GM12872 (cell line): ENCODE results near the gene CYP26B1.

Experiments used
- TF ChIP-seq, protein P1 (sequence below): IDR thresholded peaks from 3 replicates; pipeline ENCODE4 v1.5.1; 2011; ENCODE audit warnings: low read depth, mild to moderate bottlenecking, low read length, moderate library complexity; ENCODE audit not compliant: insufficient read depth

The CYP26B1 gene

DNA sequence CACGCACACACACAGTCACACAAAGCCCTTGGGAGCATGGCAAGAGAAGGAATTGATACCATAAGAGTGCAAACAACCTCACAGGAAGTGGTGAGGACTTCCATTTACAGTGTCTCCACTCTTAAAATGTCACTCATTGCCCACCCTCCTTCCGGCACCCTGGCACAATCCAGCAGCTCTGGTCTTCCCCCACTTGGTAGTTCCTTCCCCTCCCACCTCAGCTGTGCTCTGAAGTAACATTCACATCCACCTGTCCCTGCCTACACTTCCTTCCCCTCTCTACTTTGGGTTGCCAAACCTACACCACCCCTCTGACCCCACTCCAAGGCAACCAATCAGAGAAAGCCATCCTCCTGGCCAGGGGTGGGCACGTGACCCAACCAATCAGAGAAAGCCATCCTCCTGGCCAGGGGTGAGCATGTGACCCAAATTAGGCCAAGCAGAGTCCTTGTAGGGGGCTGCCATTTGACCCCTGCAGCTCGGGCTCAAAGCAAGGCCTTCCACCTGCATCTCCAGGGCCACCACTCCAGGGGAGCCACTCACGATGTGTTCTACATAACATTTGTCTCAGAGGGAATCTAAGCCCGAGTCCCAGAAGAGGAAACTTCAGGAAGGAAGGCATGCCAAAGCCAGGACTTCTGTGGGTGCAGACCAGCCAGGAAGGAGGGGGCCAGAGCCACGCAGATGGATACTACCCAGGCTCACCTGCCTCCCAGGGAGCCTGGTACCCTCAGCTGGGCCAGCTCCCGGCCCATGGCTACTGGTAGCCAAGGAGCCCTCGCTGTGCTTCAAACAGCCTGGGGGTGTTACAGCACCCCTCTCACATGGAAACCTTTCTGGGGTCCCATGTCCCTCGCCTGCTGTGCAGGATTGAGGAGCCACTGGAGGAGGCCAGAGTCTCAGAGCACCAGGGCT is 21.2 kb downstream of the CYP26B1 start:
- TF ChIP-seq, protein P1, sequence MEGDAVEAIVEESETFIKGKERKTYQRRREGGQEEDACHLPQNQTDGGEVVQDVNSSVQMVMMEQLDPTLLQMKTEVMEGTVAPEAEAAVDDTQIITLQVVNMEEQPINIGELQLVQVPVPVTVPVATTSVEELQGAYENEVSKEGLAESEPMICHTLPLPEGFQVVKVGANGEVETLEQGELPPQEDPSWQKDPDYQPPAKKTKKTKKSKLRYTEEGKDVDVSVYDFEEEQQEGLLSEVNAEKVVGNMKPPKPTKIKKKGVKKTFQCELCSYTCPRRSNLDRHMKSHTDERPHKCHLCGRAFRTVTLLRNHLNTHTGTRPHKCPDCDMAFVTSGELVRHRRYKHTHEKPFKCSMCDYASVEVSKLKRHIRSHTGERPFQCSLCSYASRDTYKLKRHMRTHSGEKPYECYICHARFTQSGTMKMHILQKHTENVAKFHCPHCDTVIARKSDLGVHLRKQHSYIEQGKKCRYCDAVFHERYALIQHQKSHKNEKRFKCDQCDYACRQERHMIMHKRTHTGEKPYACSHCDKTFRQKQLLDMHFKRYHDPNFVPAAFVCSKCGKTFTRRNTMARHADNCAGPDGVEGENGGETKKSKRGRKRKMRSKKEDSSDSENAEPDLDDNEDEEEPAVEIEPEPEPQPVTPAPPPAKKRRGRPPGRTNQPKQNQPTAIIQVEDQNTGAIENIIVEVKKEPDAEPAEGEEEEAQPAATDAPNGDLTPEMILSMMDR, result no peak

DNA sequence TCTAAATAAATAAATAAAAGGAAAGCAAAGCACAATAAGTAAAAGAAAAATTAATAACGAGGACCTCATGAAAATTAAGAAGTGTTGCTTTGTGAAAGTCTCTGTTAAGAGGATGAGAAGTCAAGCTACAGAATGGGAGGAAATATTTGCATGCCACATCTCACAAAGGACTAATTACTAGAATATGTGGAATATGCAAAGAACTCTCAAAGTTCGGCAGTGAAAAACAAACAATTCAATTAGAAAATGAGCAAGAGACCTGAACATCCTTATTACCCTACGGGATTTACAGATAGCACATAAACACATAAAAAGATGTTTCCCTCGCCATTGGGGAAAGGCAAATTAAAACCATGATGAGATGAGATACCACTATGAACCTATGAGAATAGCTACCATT is 23.3 kb downstream of the CYP26B1 start:
- TF ChIP-seq, protein P1, result no peak

DNA sequence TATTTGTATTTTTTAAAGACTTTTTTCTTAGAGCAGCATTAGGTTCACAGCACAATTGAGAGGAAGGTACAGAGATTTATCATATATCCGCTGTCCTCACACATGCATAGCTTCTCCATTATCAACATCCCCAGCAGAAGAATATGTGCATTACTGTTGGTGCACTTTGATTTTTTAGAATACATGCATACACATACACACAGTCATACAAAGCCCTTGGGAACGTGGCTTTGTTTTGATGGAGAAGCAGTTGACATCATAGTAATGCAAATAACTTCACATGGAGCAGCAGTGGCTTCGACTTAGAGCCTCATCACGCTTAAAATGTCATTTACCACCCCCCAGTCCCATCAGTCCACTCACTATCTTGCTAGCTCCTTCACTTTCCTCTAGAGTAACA is 26.5 kb downstream of the CYP26B1 start:
- TF ChIP-seq, protein P1, result no peak

DNA sequence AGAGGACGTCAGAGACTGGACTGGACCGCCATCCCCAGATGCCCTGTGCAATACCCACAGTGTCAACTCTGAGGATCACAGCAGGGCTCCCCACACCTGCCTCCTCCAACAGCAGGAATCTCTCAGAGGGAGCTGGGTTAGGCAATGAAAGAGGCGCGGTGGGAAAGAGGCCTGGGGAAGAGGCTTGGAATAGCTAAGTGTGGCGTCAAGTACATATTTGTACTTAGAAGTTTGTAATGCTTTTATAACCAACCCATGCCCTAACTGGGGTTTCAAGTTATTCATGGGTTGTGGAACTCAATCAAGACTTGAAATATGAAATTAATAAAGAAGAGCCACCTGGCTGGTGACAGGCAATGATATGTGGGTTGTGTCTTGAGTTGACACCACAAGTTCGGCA is 28.7 kb downstream of the CYP26B1 start:
- TF ChIP-seq, protein P1, result no peak

DNA sequence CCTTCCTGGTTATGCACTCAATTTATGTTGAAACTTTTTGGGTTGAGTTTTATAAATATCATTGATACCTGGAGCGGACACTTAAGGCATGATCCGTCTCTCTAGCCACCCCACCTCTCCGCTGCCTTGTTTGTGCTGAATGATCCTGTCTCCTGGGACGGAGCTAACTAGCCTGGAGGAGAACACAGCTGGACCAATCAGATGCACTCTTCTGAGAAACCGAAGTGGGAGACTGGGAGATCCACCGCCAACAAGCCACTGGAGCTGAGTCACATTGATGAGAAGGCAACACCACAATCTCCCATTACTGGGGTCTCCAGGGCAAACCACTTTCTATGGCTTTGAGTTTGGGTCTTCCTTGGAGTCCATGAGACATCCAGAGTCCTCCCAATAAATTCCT is 29.3 kb downstream of the CYP26B1 start:
- TF ChIP-seq, protein P1, result no peak

DNA sequence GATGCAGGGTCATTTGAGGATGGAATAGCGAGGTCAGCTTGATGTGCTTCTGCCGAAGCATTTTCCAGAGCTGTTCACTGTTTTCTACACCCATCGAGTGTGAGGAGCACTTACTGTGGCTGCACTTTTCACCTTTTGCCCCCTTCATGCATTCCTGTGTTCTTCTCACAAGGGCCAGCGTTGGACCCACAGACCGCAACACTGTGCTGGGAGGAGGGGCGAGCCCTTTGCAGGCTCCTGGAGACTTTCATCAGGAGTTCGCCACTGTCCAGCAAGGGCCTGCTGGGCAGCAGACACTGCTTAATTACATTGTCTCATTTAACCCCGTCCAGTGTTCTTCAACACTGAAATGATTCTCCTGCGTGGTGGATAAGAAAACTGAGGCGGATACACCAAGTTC is 29.9 kb downstream of the CYP26B1 start:
- TF ChIP-seq, protein P1, result no peak

DNA sequence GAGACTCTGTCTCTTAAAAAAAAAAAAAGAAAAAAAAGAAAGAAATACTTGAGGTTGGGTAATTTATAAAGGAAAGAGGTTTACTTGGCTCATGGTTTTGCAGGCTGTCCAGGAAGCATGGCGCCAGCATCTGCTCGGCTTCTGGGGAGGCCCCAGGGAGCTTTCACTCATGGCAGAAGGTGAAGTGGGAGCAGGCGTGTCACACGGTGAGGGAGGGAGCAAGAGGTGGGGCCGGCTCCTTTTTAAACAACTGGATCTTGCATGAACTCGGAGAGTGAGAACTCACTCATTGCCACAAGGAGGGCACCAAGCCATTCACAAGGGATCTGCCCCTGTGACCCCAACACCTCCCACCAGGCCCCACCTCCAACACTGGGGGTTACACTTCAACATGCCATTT is 30.6 kb downstream of the CYP26B1 start:
- TF ChIP-seq, protein P1, result no peak
